SK-N-MC (cell line): Measurements from ENCODE around the gene NOC2L.
"Not testable (repeated sequence)": the region's sequence is repeated elsewhere in the genome, so short reads cannot be mapped to it uniquely, and the experiment has no call there.

ENCODE experiments used
- EZH2 ChIP-seq: fragments of 200-600 bp; sonication (generic); IDR thresholded peaks from one replicate; pipeline ENCODE4 v1.6.1; 2017; ENCODE audit warnings: antibody characterized with exemption
- POLR2AphosphoS5 ChIP-seq: IDR thresholded peaks from 2 replicates; pipeline ENCODE4 v1.6.1; 2012; ENCODE audit warnings: mild to moderate bottlenecking, low read depth, low read length, borderline replicate concordance

GRCh38 chr1:994546-994945, 35.5 kb upstream of the NOC2L start:
- TF ChIP-seq POLR2AphosphoS5, EZH2: not testable (repeated sequence)
